Measurements from ENCODE around the gene NALCN. TPM values are rescaled to one million over a fixed set of nuclear protein-coding genes. Genes with fewer than 3 reads are reported as not detected.

Gene NALCN
- total RNA-seq, 1 donor, result 11.2 TPM

GRCh38 chr13:101424381-101425155 lies 8.3 kb upstream of the NALCN start:
- Histone ChIP-seq H3K9me3 (ENCODE audit: low read depth, low read length) (no peaks in the 10 kb centered on the region), H3K4me3 (ENCODE audit: insufficient read depth, low read length) (no peak overlapping the region), H2AFZ (ENCODE audit: low read length) (peak overlapping the region; percentile 12), H3K4me1 (ENCODE audit: insufficient read depth, low read length) (no peaks in the 10 kb centered on the region), H3K4me2 (ENCODE audit: insufficient read depth, low read length) (no peak overlapping the region), H4K20me1 (ENCODE audit: insufficient read depth, low read length) (no peaks in the 10 kb centered on the region), H3K27ac (ENCODE audit: low read depth, low read length) (no peak overlapping the region), H3K79me2 (ENCODE audit: insufficient read depth, low read length) (no peaks in the 10 kb centered on the region), H3K27me3 (ENCODE audit: insufficient read depth, low read length) (no peaks in the 10 kb centered on the region), H3K36me3 (ENCODE audit: insufficient read depth, low read length) (no peaks in the 10 kb centered on the region)
- no peak for DNase-seq (ENCODE audit: insufficient read length, low spot score, missing footprints)
- no peak for TF ChIP-seq CTCF (IDR thresholded peaks at IDR 0.05; ENCODE audit: extremely low read depth, low read depth, low read length)

GRCh38 chr13:101423872-101424271 lies 7.6 kb upstream of the NALCN start:
- Histone ChIP-seq H3K27me3 (ENCODE audit: insufficient read depth, low read length) (no peaks in the 10 kb centered on the region), H2AFZ (ENCODE audit: low read length) (no peak overlapping the region), H3K4me3 (ENCODE audit: insufficient read depth, low read length) (no peak overlapping the region), H3K79me2 (ENCODE audit: insufficient read depth, low read length) (no peaks in the 10 kb centered on the region), H3K4me2 (ENCODE audit: insufficient read depth, low read length) (no peak overlapping the region), H3K9me3 (ENCODE audit: low read depth, low read length) (no peaks in the 10 kb centered on the region), H3K36me3 (ENCODE audit: insufficient read depth, low read length) (no peaks in the 10 kb centered on the region), H4K20me1 (ENCODE audit: insufficient read depth, low read length) (no peaks in the 10 kb centered on the region), H3K27ac (ENCODE audit: low read depth, low read length) (no peak overlapping the region), H3K4me1 (ENCODE audit: insufficient read depth, low read length) (no peaks in the 10 kb centered on the region)
- no peak for DNase-seq (ENCODE audit: insufficient read length, low spot score, missing footprints)
- no peak for TF ChIP-seq CTCF (IDR thresholded peaks at IDR 0.05; ENCODE audit: extremely low read depth, low read depth, low read length)

- peaks cover 11% of the 10 kb centered on the region for H3K4me1 ChIP-seq (ENCODE audit: insufficient read depth, low read length)
- no peak overlapping the region for H3K4me3 ChIP-seq (ENCODE audit: insufficient read depth, low read length)
- no peak for TF ChIP-seq CTCF (IDR thresholded peaks at IDR 0.05; ENCODE audit: extremely low read depth, low read depth, low read length)
- H3K27ac ChIP-seq (ENCODE audit: low read depth, low read length), result no peak overlapping the region
- no peak overlapping the region for H2AFZ ChIP-seq (ENCODE audit: low read length)
- H3K79me2 ChIP-seq (ENCODE audit: insufficient read depth, low read length), result peaks cover 7% of the 10 kb centered on the region
- no peaks in the 10 kb centered on the region for H3K36me3 ChIP-seq (ENCODE audit: insufficient read depth, low read length)
- no peaks in the 10 kb centered on the region for H3K9me3 ChIP-seq (ENCODE audit: low read depth, low read length)
- DNase-seq (ENCODE audit: insufficient read length, low spot score, missing footprints), result no peak
- H4K20me1 ChIP-seq (ENCODE audit: insufficient read depth, low read length), result no peaks in the 10 kb centered on the region
- no peaks in the 10 kb centered on the region for H3K27me3 ChIP-seq (ENCODE audit: insufficient read depth, low read length)
- peak overlapping the region; percentile 92 for H3K4me2 ChIP-seq (ENCODE audit: insufficient read depth, low read length)
These were observed 1.2 kb upstream of the NALCN start for GRCh38 chr13:101417501-101417900.

- peaks cover 7% of the 10 kb centered on the region for H3K79me2 ChIP-seq (ENCODE audit: insufficient read depth, low read length)
- peak overlapping the region; percentile 90 for H2AFZ ChIP-seq (ENCODE audit: low read length)
- no peaks in the 10 kb centered on the region for H4K20me1 ChIP-seq (ENCODE audit: insufficient read depth, low read length)
- H3K4me2 ChIP-seq (ENCODE audit: insufficient read depth, low read length), result peak overlapping the region; percentile 92
- peaks cover 11% of the 10 kb centered on the region for H3K4me1 ChIP-seq (ENCODE audit: insufficient read depth, low read length)
- H3K27me3 ChIP-seq (ENCODE audit: insufficient read depth, low read length), result no peaks in the 10 kb centered on the region
- H3K36me3 ChIP-seq (ENCODE audit: insufficient read depth, low read length), result no peaks in the 10 kb centered on the region
- peak overlapping the region; percentile 84 for H3K4me3 ChIP-seq (ENCODE audit: insufficient read depth, low read length)
- peak; percentile 80 for DNase-seq (ENCODE audit: insufficient read length, low spot score, missing footprints)
- H3K27ac ChIP-seq (ENCODE audit: low read depth, low read length), result peak overlapping the region; percentile 72
- H3K9me3 ChIP-seq (ENCODE audit: low read depth, low read length), result no peaks in the 10 kb centered on the region
- no peak for TF ChIP-seq CTCF (IDR thresholded peaks at IDR 0.05; ENCODE audit: extremely low read depth, low read depth, low read length)
These were observed 717 bp upstream of the NALCN start for GRCh38 chr13:101417043-101417406.

All from osteoblast (primary cell).